H1 (cell line): ENCODE results near the gene TMIGD2. TPM values are rescaled to one million over a fixed set of nuclear protein-coding genes. Genes with fewer than 3 reads are reported as not detected.

Experiments used
- CTCF ChIA-PET: fragments of 300-600 bp; sonication (Branson Sonifier 250); formaldehyde crosslinking; loops from one replicate; lab custom pipeline; 2021; ENCODE audit not compliant: partially characterized antibody; lab: Charles Lee
- POLR2A ChIA-PET: fragments of 300-600 bp; sonication (Branson Sonifier 250); formaldehyde crosslinking; loops from one replicate; lab custom pipeline; 2021; ENCODE audit warnings: inconsistent platforms; ENCODE audit not compliant: partially characterized antibody; lab: Charles Lee
- DNase-seq, 2 experiments: peaks; one replicate each; pipeline versions ENCODE4 v3.0.0 to v3.0.0-alpha.2; 2010 to 2022; ENCODE audit warnings: low spot score in 2 of 2, low read depth in 1 of 2, mixed read lengths in 1 of 2
- FAIRE-seq: peaks from 2 replicates; lab custom pipeline; 2011; peaks lifted over from hg19 to GRCh38; lab: Jason Lieb, UNC
- H2AFZ ChIP-seq: 2 replicates; pipeline ENCODE4 v1.8.1; 2012; ENCODE audit warnings: low read length, inconsistent platforms
- H2AK5ac ChIP-seq: 2 replicates; pipeline ENCODE4 v1.6.1; 2013; ENCODE audit warnings: low read depth, low read length
- H2BK120ac ChIP-seq: replicated peaks from 2 replicates; pipeline ENCODE3; 2013; ENCODE audit warnings: low read depth, low read length, inconsistent platforms
- H2BK12ac ChIP-seq: 2 replicates; pipeline ENCODE4 v1.6.1; 2013; ENCODE audit warnings: low read depth, low read length
- H2BK15ac ChIP-seq: 2 replicates; pipeline ENCODE4 v1.6.1; 2013; ENCODE audit warnings: low read length
- H2BK20ac ChIP-seq: 2 replicates; pipeline ENCODE4 v1.6.1; 2013; ENCODE audit warnings: low read length
- H2BK5ac ChIP-seq: 2 replicates; pipeline ENCODE4 v1.6.1; 2013; ENCODE audit warnings: low read depth, low read length
- H3K14ac ChIP-seq: 2 replicates; pipeline ENCODE4 v1.6.1; 2013; ENCODE audit warnings: inconsistent platforms; ENCODE audit not compliant: insufficient read length
- H3K18ac ChIP-seq: 2 replicates; pipeline ENCODE4 v1.6.1; 2013; ENCODE audit warnings: low read length; ENCODE audit errors: extremely low read depth
- H3K23ac ChIP-seq: 2 replicates; pipeline ENCODE4 v1.6.1; 2013; ENCODE audit warnings: inconsistent platforms; ENCODE audit not compliant: insufficient read length
- H3K23me2 ChIP-seq: 2 replicates; pipeline ENCODE4 v1.6.1; 2013; ENCODE audit warnings: low read depth, low read length
- H3K27ac ChIP-seq: 2 replicates; pipeline ENCODE4 v1.6.1; 2011; ENCODE audit warnings: low read depth, low read length, inconsistent platforms
- H3K27me3 ChIP-seq, 4 experiments: replicated peaks in 1 of 4; 1 replicate in 1 of 4; 2 replicates in 3 of 4; pipeline versions ENCODE4 v1.6.1 to v1.8.1; 2011 to 2013; ENCODE audit warnings: low read length in 3 of 4, mild to moderate bottlenecking in 3 of 4, inconsistent platforms in 2 of 4, mixed read lengths in 2 of 4, moderate library complexity in 1 of 4; ENCODE audit not compliant: control insufficient read depth in 3 of 4, insufficient read depth in 3 of 4; ENCODE audit errors: extremely low read depth in 1 of 4
- H3K36me3 ChIP-seq, 4 experiments: 2 replicates each; pipeline versions ENCODE4 v1.6.1 to v1.8.1; 2011 to 2013; ENCODE audit warnings: mild to moderate bottlenecking in 4 of 4, low read length in 3 of 4, moderate library complexity in 2 of 4, control low read depth in 1 of 4, inconsistent platforms in 1 of 4; ENCODE audit not compliant: insufficient read depth in 4 of 4, control insufficient read depth in 2 of 4
- H3K4ac ChIP-seq: replicated peaks from 2 replicates; pipeline ENCODE3; 2013; ENCODE audit warnings: low read length, low read depth, mixed read lengths, inconsistent platforms; ENCODE audit not compliant: insufficient read length
- H3K4me1 ChIP-seq, 4 experiments: replicated peaks in 1 of 4; 1 replicate in 1 of 4; 2 replicates in 3 of 4; pipeline versions ENCODE4 v1.6.1 to v1.8.1; 2011 to 2013; ENCODE audit warnings: low read length in 3 of 4, inconsistent platforms in 2 of 4, mixed read lengths in 1 of 4; ENCODE audit not compliant: insufficient read depth in 4 of 4, control insufficient read depth in 3 of 4
- H3K4me2 ChIP-seq, 2 experiments: 2 replicates each; pipeline versions ENCODE4 v1.6.1 to v1.8.1; 2011 to 2013; ENCODE audit warnings: low read depth in 2 of 2, low read length in 2 of 2, control low read depth in 1 of 2, inconsistent platforms in 1 of 2, mild to moderate bottlenecking in 1 of 2; ENCODE audit not compliant: insufficient read depth in 1 of 2
- H3K4me3 ChIP-seq, 4 experiments: fragments of 200-600, 300-600 bp in 1 of 4; sonication (generic), shearing (Covaris generic), sonication (Bioruptor Twin) in 1 of 4; 2 replicates each; pipeline versions ENCODE4 v1.5.1 to v1.8.1; 2011 to 2016; ENCODE audit warnings: low read length in 4 of 4, low read depth in 3 of 4, control low read depth in 2 of 4, inconsistent platforms in 2 of 4, mild to moderate bottlenecking in 2 of 4, mixed read lengths in 1 of 4, moderate library complexity in 1 of 4; ENCODE audit not compliant: insufficient read depth in 2 of 4; ENCODE audit errors: extremely low read depth in 1 of 4
- H3K56ac ChIP-seq: replicated peaks from 2 replicates; pipeline ENCODE3; 2013; ENCODE audit warnings: low read depth, mild to moderate bottlenecking, mixed read lengths, low read length, inconsistent platforms; ENCODE audit not compliant: insufficient read length
- H3K79me1 ChIP-seq: 2 replicates; pipeline ENCODE4 v1.6.1; 2013; ENCODE audit warnings: low read depth, low read length, control low read depth
- H3K79me2 ChIP-seq, 2 experiments: 2 replicates each; pipeline versions ENCODE4 v1.6.1 to v1.8.1; 2012 to 2013; ENCODE audit warnings: low read length in 2 of 2, mild to moderate bottlenecking in 2 of 2, inconsistent platforms in 1 of 2; ENCODE audit not compliant: insufficient read depth in 2 of 2, control insufficient read depth in 1 of 2
- H3K9ac ChIP-seq, 4 experiments: replicated peaks in 1 of 4; 1 replicate in 1 of 4; 2 replicates in 3 of 4; pipeline versions ENCODE4 v1.6.1 to v1.8.1; 2011 to 2013; ENCODE audit warnings: low read depth in 3 of 4, low read length in 3 of 4, control low read depth in 2 of 4, mild to moderate bottlenecking in 2 of 4, moderate library complexity in 2 of 4, inconsistent platforms in 1 of 4; ENCODE audit errors: extremely low read depth in 1 of 4
- H3K9me3 ChIP-seq, 2 experiments: 2 replicates each; pipeline versions ENCODE4 v1.6.1 to v1.8.1; 2012 to 2013; ENCODE audit warnings: mild to moderate bottlenecking in 2 of 2, moderate library complexity in 2 of 2, control low read depth in 1 of 2, inconsistent platforms in 1 of 2, low read depth in 1 of 2, low read length in 1 of 2, mixed read lengths in 1 of 2; ENCODE audit not compliant: insufficient read depth in 2 of 2
- H4K20me1 ChIP-seq, 2 experiments: replicated peaks in 1 of 2; 2 replicates each; pipeline versions ENCODE3 to v1.8.1; 2011 to 2013; ENCODE audit warnings: inconsistent platforms in 2 of 2, low read length in 2 of 2, mild to moderate bottlenecking in 1 of 2; ENCODE audit not compliant: insufficient read depth in 2 of 2, control insufficient read depth in 1 of 2
- H4K5ac ChIP-seq: 2 replicates; pipeline ENCODE4 v1.6.1; 2013; ENCODE audit warnings: low read length, low read depth, mixed read lengths, inconsistent platforms; ENCODE audit not compliant: insufficient read length
- H4K8ac ChIP-seq: 2 replicates; pipeline ENCODE4 v1.8.0; 2013; ENCODE audit warnings: mild to moderate bottlenecking, moderate library complexity, low read length, inconsistent platforms; ENCODE audit not compliant: insufficient read depth; ENCODE audit errors: extremely low read depth
- H4K91ac ChIP-seq: replicated peaks from 2 replicates; pipeline ENCODE3; 2013; ENCODE audit warnings: low read length, mixed read lengths, inconsistent platforms; ENCODE audit not compliant: insufficient read length
- BRCA1 ChIP-seq: IDR thresholded peaks from 2 replicates; pipeline ENCODE4 v1.6.1; 2012; ENCODE audit warnings: low read depth, low read length, improper control_type of control experiment
- HDAC2 ChIP-seq, 2 experiments: fragments of 300-600 bp in 1 of 2; sonication (generic) in 1 of 2; IDR thresholded peaks; 2 replicates each; pipeline ENCODE4 v1.6.1; 2011 to 2012; ENCODE audit warnings: low read depth in 2 of 2, low read length in 2 of 2, mild to moderate bottlenecking in 2 of 2, moderate library complexity in 2 of 2, borderline replicate concordance in 1 of 2, inconsistent platforms in 1 of 2
- JUND ChIP-seq: IDR thresholded peaks from 2 replicates; pipeline ENCODE4 v1.6.1; 2011; ENCODE audit warnings: mild to moderate bottlenecking, improper control_type of control experiment, low read length
- POLR2A ChIP-seq, 2 experiments: IDR thresholded peaks; 1 replicate in 1 of 2; 2 replicates in 1 of 2; pipeline ENCODE4 v1.6.1; 2011; ENCODE audit warnings: low read depth in 2 of 2, low read length in 2 of 2, mild to moderate bottlenecking in 2 of 2; ENCODE audit errors: control extremely low read depth in 1 of 2
- SIRT6 ChIP-seq: IDR thresholded peaks from one replicate; pipeline ENCODE4 v1.7.1; 2012; ENCODE audit warnings: low read length, inconsistent platforms
- TAF7 ChIP-seq: optimal IDR thresholded peaks from 2 replicates; pipeline ENCODE3; 2011; ENCODE audit warnings: low read depth, mild to moderate bottlenecking, inconsistent platforms, low read length, moderate library complexity, borderline replicate concordance
- YY1 ChIP-seq: IDR thresholded peaks from 2 replicates; pipeline ENCODE4 v1.6.1; 2011; ENCODE audit warnings: low read depth, mild to moderate bottlenecking, low read length
- WGBS, 2 experiments: shearing (Covaris generic) in 1 of 2; methylation state at CpG; one replicate each; pipeline versions ENCODE4 v1.1.6 to v1.1.7; 2013 to 2015; ENCODE audit warnings: low lambda C conversion rate in 2 of 2, mixed read lengths in 2 of 2, inconsistent platforms in 1 of 2, low coverage in 1 of 2, missing lambda C conversion rate in 1 of 2; ENCODE audit not compliant: insufficient replicate concordance in 2 of 2, insufficient coverage in 1 of 2, insufficient read length in 1 of 2; ENCODE audit errors: extremely low coverage in 1 of 2, missing lambda C conversion rate in 1 of 2; 5-methylcytosine and 5-hydroxymethylcytosine counted together
- polyA plus RNA-seq, 7 experiments: library from polyadenylated mRNA; depleted of rRNA in 3 of 7; stranded (reverse) in 5 of 7; unstranded in 2 of 7; fragments of >200 nt in 5 of 7; fragments of 200-250 nt in 2 of 7; gene quantifications; 1 replicate in 5 of 7; 2 replicates in 1 of 7; 4 replicates in 1 of 7; pipeline versions ENCODE4 v1.2.1 to v1.2.3, GENCODE V29; 2011 to 2013; ENCODE audit warnings: missing spikeins in 2 of 7, mixed read lengths in 2 of 7
- total RNA-seq: library from RNA; stranded (reverse); fragmentation: NEBNext Ultra II Directional; extraction: Animal tissue kit (Norgen Biotek cat#: 25700); gene quantifications from 2 replicates; pipeline ENCODE4 v1.2.1, GENCODE V29; 2021

The TMIGD2 gene
- total and polyA plus RNA-seq, 2 of the 8 experiments (the other 6 are each of a cell fraction or from before 2014, with no cell fraction given), result 0.39 to 0.41 TPM

DNA sequence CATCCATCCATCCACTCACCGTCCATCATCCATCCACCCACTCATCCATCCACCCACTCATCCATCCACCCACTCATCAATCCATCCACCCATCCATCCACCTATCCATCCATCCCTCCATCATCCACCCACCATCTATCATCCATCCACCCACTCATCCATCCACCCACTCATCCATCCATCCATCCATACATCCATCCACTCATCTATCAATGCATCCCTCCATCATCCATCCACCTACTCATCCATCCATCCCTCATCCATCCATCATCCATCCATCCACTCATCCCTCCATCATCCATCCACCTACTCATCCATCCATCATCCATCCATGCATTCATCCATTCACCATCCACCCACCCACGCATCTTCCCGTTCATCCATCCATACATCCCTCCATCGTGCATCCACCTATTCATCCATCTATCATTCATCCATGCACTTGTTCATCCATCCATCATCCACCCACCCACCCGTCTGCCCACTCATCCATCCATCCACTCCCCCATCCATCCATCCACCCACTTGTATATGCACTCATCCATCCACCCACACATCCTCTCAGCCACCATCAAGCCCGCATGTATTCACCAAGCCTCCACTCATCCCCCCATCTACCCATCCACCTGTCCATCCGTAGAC is 32.9 kb upstream of the TMIGD2 start:
- no peak overlapping the region for H3K4me2 ChIP-seq
- peaks cover 0 to 3% (median 0%) of the 10 kb centered on the region in 4 experiments; a peak in 2 of 8 replicates for H3K36me3 ChIP-seq
- H4K5ac ChIP-seq, result no peak overlapping the region
- no peak overlapping the region for H3K4me3 ChIP-seq
- H4K8ac ChIP-seq, result no peak overlapping the region
- no peak overlapping the region for H2BK12ac ChIP-seq
- DNase-seq (no peak), FAIRE-seq (no peak)
- TF ChIP-seq HDAC2 (IDR thresholded peaks at IDR 0.05; ENCODE audit: borderline replicate concordance in 1 of 2, low read depth in 2 of 2, low read length in 2 of 2) (no peak), JUND (no peak), BRCA1 (no peak), SIRT6 (no peak), POLR2A (IDR thresholded peaks at IDR 0.05; ENCODE audit: control extremely low read depth in 1 of 2, low read depth in 2 of 2, low read length in 2 of 2) (no peak), TAF7 (no peak), YY1 (no peak)
- H3K9me3 ChIP-seq, result no peaks in the 10 kb centered on the region
- no peak overlapping the region for H3K4ac ChIP-seq
- peak overlapping the region; percentile 30 for H3K56ac ChIP-seq
- no peak overlapping the region for H2BK120ac ChIP-seq
- no peak overlapping the region for H3K9ac ChIP-seq
- ChIA-PET CTCF (no interaction called here), POLR2A (no interaction called here)
- no peak overlapping the region for H2BK20ac ChIP-seq
- H3K23ac ChIP-seq, result no peak overlapping the region
- H3K27ac ChIP-seq, result no peak overlapping the region
- WGBS, 2 experiments, result 85 to 100% methylated on average over 4 to 7 of the region's 7 CpGs
- H3K23me2 ChIP-seq, result peaks cover 22% of the 10 kb centered on the region
- H3K18ac ChIP-seq, result no peak overlapping the region
- no peak overlapping the region for H2AK5ac ChIP-seq
- no peaks in the 10 kb centered on the region for H3K79me1 ChIP-seq
- H4K20me1 ChIP-seq, result peaks cover 0 to 10% of the 10 kb centered on the region in 2 experiments
- no peak overlapping the region for H2BK5ac ChIP-seq
- no peaks in the 10 kb centered on the region for H3K79me2 ChIP-seq
- no peak overlapping the region for H2AFZ ChIP-seq
- H3K27me3 ChIP-seq, result no peaks in the 10 kb centered on the region
- H2BK15ac ChIP-seq, result no peak overlapping the region
- no peak overlapping the region for H4K91ac ChIP-seq
- H3K4me1 ChIP-seq, result peaks cover 0 to 7% (median 3%) of the 10 kb centered on the region in 4 experiments; a peak in 4 of 7 replicates
- no peak overlapping the region for H3K14ac ChIP-seq
